ENCODE data around the gene ALKBH1.

DNA sequence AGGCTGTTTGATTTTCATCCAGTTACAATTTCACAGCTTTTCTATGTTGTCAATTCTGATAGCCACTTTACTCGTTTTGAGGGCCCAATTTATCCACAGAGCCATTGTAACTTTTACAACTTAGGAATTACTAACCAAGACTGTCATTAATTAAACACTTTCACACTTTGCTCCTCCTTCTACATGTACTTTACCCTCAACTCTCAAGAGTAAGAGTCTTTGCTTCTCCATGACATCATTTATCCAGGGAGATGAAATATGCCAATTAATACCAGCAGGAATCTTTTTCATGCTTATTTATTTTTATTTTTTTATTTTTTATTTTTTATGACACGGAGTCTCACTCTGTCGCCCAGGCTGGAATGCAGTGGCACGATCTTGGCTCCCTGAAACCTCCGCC is 13.6 kb upstream of the ALKBH1 start:
- no peak for TF ChIP-seq POLR2A (IDR thresholded peaks at IDR 0.05; ENCODE audit: low read depth, low read length)
- no peak for TF ChIP-seq TAF1 (IDR thresholded peaks at IDR 0.05; ENCODE audit: borderline replicate concordance, low read depth, low read length)
